ENCODE results near the gene ADAMTS14. TPM values are rescaled to one million over a fixed set of nuclear protein-coding genes. Genes with fewer than 3 reads are reported as not detected.

The ADAMTS14 gene
- total RNA-seq, 1 donor from 2014 or later: 29.8 TPM

DNA sequence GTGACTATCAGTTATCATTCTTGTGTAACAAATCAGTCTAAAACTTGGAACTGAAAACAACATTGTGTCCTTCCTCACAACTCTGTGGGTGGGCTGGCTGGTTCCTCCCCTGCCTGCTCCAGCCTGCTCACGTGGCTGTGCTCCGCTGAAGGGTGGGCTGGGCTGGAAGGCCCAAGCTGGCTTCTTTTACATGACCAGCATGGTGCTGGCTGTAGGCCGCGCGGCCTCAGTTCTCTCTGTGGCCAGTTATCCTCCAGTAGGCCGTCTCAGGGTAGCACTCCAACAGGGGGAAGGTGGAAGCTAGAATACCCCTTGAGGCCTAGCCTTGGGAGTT, 11.3 kb downstream of the ADAMTS14 start:
- peak overlapping the region; percentile 43 for H3K27ac Mint-ChIP-seq (ENCODE audit: unreplicated experiment)
- no peak overlapping the region for H3K4me3 Mint-ChIP-seq (ENCODE audit: unreplicated experiment)
- no peaks in the 10 kb centered on the region for H3K36me3 Mint-ChIP-seq (ENCODE audit: unreplicated experiment)
- TF ChIP-seq, protein P1, sequence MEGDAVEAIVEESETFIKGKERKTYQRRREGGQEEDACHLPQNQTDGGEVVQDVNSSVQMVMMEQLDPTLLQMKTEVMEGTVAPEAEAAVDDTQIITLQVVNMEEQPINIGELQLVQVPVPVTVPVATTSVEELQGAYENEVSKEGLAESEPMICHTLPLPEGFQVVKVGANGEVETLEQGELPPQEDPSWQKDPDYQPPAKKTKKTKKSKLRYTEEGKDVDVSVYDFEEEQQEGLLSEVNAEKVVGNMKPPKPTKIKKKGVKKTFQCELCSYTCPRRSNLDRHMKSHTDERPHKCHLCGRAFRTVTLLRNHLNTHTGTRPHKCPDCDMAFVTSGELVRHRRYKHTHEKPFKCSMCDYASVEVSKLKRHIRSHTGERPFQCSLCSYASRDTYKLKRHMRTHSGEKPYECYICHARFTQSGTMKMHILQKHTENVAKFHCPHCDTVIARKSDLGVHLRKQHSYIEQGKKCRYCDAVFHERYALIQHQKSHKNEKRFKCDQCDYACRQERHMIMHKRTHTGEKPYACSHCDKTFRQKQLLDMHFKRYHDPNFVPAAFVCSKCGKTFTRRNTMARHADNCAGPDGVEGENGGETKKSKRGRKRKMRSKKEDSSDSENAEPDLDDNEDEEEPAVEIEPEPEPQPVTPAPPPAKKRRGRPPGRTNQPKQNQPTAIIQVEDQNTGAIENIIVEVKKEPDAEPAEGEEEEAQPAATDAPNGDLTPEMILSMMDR (IDR thresholded peaks at IDR 0.05; ENCODE audit: partially characterized antibody, unreplicated experiment): no peak
- H3K9me3 Mint-ChIP-seq (ENCODE audit: unreplicated experiment): peaks cover 9% of the 10 kb centered on the region
- H3K4me1 Mint-ChIP-seq (ENCODE audit: low read depth, unreplicated experiment): peaks cover 49% of the 10 kb centered on the region
- peaks cover 16% of the 10 kb centered on the region for H3K27me3 Mint-ChIP-seq (ENCODE audit: unreplicated experiment)
- no peak for DNase-seq

DNA sequence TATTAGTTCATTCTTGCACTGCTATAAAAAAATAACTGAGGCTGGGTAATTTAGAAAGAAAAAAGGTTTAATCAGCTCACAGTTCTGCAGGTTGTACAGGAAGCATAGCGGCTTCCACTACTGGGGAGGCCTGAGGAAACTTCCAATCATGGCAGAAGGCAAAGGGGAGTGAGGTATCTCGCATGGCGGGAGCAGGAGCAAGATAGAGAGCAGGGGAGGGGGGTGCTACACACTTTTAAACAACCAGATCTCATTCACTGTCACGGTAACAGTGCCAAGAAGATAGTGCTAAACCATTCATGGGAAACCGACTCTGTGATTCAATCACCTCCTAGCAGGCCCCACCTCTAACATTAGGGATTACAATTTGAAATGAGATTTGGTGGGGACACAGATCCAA, 11.6 kb downstream of the ADAMTS14 start:
- H3K27ac Mint-ChIP-seq (ENCODE audit: unreplicated experiment): no peak overlapping the region
- H3K36me3 Mint-ChIP-seq (ENCODE audit: unreplicated experiment): peaks cover under 1% of the 10 kb centered on the region
- TF ChIP-seq, protein P1 (IDR thresholded peaks at IDR 0.05; ENCODE audit: partially characterized antibody, unreplicated experiment): no peak
- peaks cover 9% of the 10 kb centered on the region for H3K9me3 Mint-ChIP-seq (ENCODE audit: unreplicated experiment)
- no peak for DNase-seq
- no peak overlapping the region for H3K4me3 Mint-ChIP-seq (ENCODE audit: unreplicated experiment)
- H3K4me1 Mint-ChIP-seq (ENCODE audit: low read depth, unreplicated experiment): peaks cover 45% of the 10 kb centered on the region
- peaks cover 14% of the 10 kb centered on the region for H3K27me3 Mint-ChIP-seq (ENCODE audit: unreplicated experiment)

DNA sequence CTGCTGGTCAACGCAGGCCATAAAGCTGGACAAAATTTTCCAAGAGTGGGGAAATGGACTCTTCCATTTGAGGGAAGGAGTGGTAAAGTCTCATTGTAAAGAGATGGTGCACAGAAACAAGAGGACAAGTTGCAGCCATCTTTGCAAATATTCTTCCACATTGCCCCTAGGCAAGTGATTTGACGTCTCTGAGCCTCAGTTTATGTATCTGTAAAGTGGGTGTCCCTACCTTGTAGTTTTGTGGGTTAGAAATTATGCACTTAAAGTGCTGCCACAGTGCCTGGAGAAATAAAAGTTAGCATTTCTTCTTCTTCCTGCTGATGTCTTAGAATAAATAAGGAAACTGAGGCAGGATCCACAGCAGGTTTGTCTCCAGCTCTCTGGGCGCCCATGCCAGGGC, 12.1 kb downstream of the ADAMTS14 start:
- TF ChIP-seq, protein P1 (IDR thresholded peaks at IDR 0.05; ENCODE audit: partially characterized antibody, unreplicated experiment): no peak
- peaks cover 18% of the 10 kb centered on the region for H3K27me3 Mint-ChIP-seq (ENCODE audit: unreplicated experiment)
- no peak overlapping the region for H3K4me3 Mint-ChIP-seq (ENCODE audit: unreplicated experiment)
- H3K4me1 Mint-ChIP-seq (ENCODE audit: low read depth, unreplicated experiment): peaks cover 41% of the 10 kb centered on the region
- DNase-seq: no peak
- H3K36me3 Mint-ChIP-seq (ENCODE audit: unreplicated experiment): peaks cover 5% of the 10 kb centered on the region
- H3K27ac Mint-ChIP-seq (ENCODE audit: unreplicated experiment): no peak overlapping the region
- H3K9me3 Mint-ChIP-seq (ENCODE audit: unreplicated experiment): peaks cover 9% of the 10 kb centered on the region

DNA sequence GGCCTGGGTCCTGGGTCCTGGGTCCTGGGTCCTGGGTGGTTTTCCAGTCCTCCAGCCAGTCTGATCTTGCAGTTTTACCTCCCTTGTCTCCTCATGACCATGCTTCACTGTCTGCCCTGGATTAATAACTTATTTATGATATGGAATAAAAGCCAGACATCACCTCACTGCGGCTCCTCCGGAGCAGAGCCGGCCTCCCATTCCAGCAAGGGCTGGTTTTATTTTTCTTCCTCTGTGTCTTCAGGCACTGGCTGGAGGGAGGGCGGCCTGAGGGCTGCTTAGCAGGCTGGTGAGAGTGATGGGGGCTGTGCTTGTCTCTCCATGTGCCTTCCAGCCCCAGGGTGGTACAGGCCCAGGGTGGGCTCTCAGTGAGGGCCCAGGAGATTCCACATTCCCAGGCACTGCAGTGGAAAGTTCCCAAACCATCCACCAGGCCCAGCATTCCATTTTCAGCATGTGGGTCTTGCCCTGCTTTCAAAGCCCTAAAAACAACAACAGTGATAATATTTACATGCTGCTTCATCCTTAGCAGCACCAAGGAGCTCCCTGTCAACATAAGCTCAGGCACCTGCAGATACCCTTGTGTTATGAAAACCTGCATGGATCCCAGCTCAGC, 12.6 kb downstream of the ADAMTS14 start:
- H3K27ac Mint-ChIP-seq (ENCODE audit: unreplicated experiment): peak overlapping the region; percentile 81
- H3K36me3 Mint-ChIP-seq (ENCODE audit: unreplicated experiment): peaks cover 9% of the 10 kb centered on the region
- H3K9me3 Mint-ChIP-seq (ENCODE audit: unreplicated experiment): peaks cover 14% of the 10 kb centered on the region
- no peak overlapping the region for H3K4me3 Mint-ChIP-seq (ENCODE audit: unreplicated experiment)
- DNase-seq: no peak
- peaks cover 36% of the 10 kb centered on the region for H3K4me1 Mint-ChIP-seq (ENCODE audit: low read depth, unreplicated experiment)
- H3K27me3 Mint-ChIP-seq (ENCODE audit: unreplicated experiment): peaks cover 20% of the 10 kb centered on the region
- TF ChIP-seq, protein P1 (IDR thresholded peaks at IDR 0.05; ENCODE audit: partially characterized antibody, unreplicated experiment): peak; percentile 36

DNA sequence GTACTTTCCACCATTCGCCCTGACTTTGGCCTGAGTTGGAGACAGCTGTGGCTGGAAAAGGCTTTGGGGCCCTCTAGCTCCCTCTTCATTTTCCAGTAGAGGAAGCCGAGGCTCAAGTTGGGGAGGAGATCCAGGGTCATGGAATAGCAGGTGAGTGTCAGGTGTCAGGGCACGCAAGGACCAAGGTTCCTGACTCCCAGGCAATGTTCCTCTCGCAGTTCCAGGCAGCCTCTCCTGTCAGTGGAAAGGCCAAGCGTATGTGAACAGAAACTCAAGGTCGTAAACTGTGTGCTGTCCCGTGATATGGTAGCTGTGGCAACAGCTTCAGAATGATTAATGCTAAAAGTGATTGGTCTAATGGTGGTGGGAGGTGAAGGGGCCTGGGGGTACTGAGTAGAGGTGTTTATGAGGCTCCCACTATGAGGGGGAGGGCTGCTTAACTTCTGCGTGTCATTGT, 13.2 kb downstream of the ADAMTS14 start:
- TF ChIP-seq, protein P1 (IDR thresholded peaks at IDR 0.05; ENCODE audit: partially characterized antibody, unreplicated experiment): no peak
- H3K36me3 Mint-ChIP-seq (ENCODE audit: unreplicated experiment): peaks cover 10% of the 10 kb centered on the region
- peak overlapping the region; percentile 11 for H3K4me3 Mint-ChIP-seq (ENCODE audit: unreplicated experiment)
- no peak for DNase-seq
- peaks cover 18% of the 10 kb centered on the region for H3K27me3 Mint-ChIP-seq (ENCODE audit: unreplicated experiment)
- H3K9me3 Mint-ChIP-seq (ENCODE audit: unreplicated experiment): peaks cover 14% of the 10 kb centered on the region
- peak overlapping the region; percentile 81 for H3K27ac Mint-ChIP-seq (ENCODE audit: unreplicated experiment)
- peaks cover 34% of the 10 kb centered on the region for H3K4me1 Mint-ChIP-seq (ENCODE audit: low read depth, unreplicated experiment)

Data from glutamatergic neuron (in vitro differentiated cells).